Left lung (tissue), 10 donors: ENCODE data around the gene IFI27. TPM values are rescaled to one million over a fixed set of nuclear protein-coding genes. Genes with fewer than 3 reads are reported as not detected.
A peak's percentile ranks its signal among the peaks of the same experiment; 100 is the strongest.

Source experiments
- ATAC-seq: fragments of 200-7000 bp; cut with Tn5 transposase; one replicate; pipeline ENCODE4 v1.9.1; 2020; ENCODE audit warnings: moderate library complexity
- DNase-seq, 4 donors: peaks; one replicate each; pipeline ENCODE4 v3.0.0-alpha.2; 2013 to 2020
- H3K27ac ChIP-seq, 2 donors: fragments of 200-600 bp; sonication (generic) in 1 of 2; one replicate each; pipeline versions ENCODE4 v1.5.0 to v1.8.0; 2020 to 2021
- H3K27me3 ChIP-seq, 2 donors: fragments of 200-600 bp; sonication (generic) in 1 of 2; one replicate each; pipeline versions ENCODE4 v1.5.0 to v1.8.0; 2020 to 2021
- H3K36me3 ChIP-seq, 2 donors: fragments of 200-600 bp; sonication (generic) in 1 of 2; one replicate each; pipeline versions ENCODE4 v1.5.0 to v1.8.0; 2020 to 2021
- H3K4me1 ChIP-seq, 2 donors: fragments of 200-600 bp; one replicate each; pipeline ENCODE4 v1.8.0; 2021
- H3K4me3 ChIP-seq, 2 donors: fragments of 200-600 bp; sonication (generic) in 1 of 2; one replicate each; pipeline versions ENCODE4 v1.5.0 to v1.8.0; 2020 to 2021; ENCODE audit warnings: mild to moderate bottlenecking in 1 of 2
- H3K9me3 ChIP-seq, 2 donors: fragments of 200-600 bp; sonication (generic) in 1 of 2; one replicate each; pipeline versions ENCODE4 v1.5.0 to v1.8.0; 2020 to 2021
- CTCF ChIP-seq, 2 donors: fragments of 200-600 bp; sonication (generic) in 1 of 2; IDR thresholded peaks; one replicate each; pipeline versions ENCODE4 v1.5.0 to v1.8.0; 2021; ENCODE audit warnings: antibody characterized with exemption in 2 of 2
- intact Hi-C, 2 donors: fragments of 100-400 bp; cut with DNase I; formaldehyde crosslinking; loops; one replicate each; pipeline versions ENCODE4 v1.11.2 to v1.14.2; 2022
- polyA plus RNA-seq, 6 donors: library from polyadenylated mRNA; unstranded; fragments of 120-200 nt; gene quantifications; one replicate each; pipeline ENCODE4 v1.2.1, GENCODE V29; 2013; ENCODE audit not compliant: insufficient read length in 6 of 6
- total RNA-seq, 2 donors: library from RNA; stranded (reverse); fragmentation: NEBNext Ultra II Directional; extraction: Animal tissue kit (Norgen Biotek cat#: 25700); gene quantifications; one replicate each; pipeline ENCODE4 v1.2.1, GENCODE V29; 2021
- donor health status: DM: no; HTN: yes; CAD: no.
- donor health status: DM: no; HTN: no; CAD: no.

The IFI27 gene
- total and polyA plus RNA-seq, 8 donors = 11.6 to 394 (median 25.5) TPM

DNA sequence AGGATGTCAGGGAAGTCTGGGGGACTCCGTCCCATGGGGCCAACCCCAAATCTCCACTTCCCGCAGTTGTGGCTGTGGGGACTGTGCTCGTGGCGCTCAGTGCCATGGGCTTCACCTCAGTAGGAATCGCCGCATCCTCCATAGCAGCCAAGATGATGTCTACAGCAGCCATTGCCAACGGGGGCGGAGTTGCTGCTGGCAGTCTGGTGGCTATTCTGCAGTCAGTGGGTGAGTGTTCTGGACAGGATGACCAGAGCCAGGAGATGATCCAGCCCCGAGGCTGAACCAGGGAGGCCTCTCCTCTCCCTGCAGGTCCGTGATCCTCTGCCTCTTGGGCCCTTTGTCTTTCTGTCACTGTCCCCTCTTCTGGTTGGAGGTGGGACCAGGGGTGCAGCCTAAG lies 8.8 kb upstream of the IFI27 start:
- Histone ChIP-seq H3K4me1 (no peaks in the 10 kb centered on the region), H3K9me3 (no peaks in the 10 kb centered on the region), H3K27me3 (no peaks in the 10 kb centered on the region), H3K36me3 (peaks cover 0 to 14% of the 10 kb centered on the region in 2 donors), H3K4me3 (no peak overlapping the region), H3K27ac (no peak overlapping the region)
- DNase-seq (no peak), ATAC-seq (no peak)
- intact Hi-C loops = no loop called here
- TF ChIP-seq CTCF (IDR thresholded peaks at IDR 0.05) = no peak

GRCh38 chr14:94102768-94103482 lies 7.6 kb upstream of the IFI27 start:
- TF ChIP-seq CTCF (IDR thresholded peaks at IDR 0.05) = no peak
- H3K4me3 ChIP-seq = no peak overlapping the region
- DNase-seq (no peak), ATAC-seq (no peak)
- intact Hi-C loops = no loop called here
- no peaks in the 10 kb centered on the region for H3K27me3 ChIP-seq
- no peaks in the 10 kb centered on the region for H3K9me3 ChIP-seq
- H3K4me1 ChIP-seq = no peaks in the 10 kb centered on the region
- no peak overlapping the region for H3K27ac ChIP-seq
- H3K36me3 ChIP-seq = peaks cover 0 to 2% of the 10 kb centered on the region in 2 donors

- DNase-seq (no peak), ATAC-seq (no peak)
- intact Hi-C loops = no loop called here
- Histone ChIP-seq H3K36me3 (no peaks in the 10 kb centered on the region), H3K27me3 (no peaks in the 10 kb centered on the region), H3K27ac (no peak overlapping the region), H3K4me3 (no peak overlapping the region), H3K9me3 (no peaks in the 10 kb centered on the region), H3K4me1 (no peaks in the 10 kb centered on the region)
- TF ChIP-seq CTCF (IDR thresholded peaks at IDR 0.05) = no peak
These were observed 6.9 kb upstream of the IFI27 start for GRCh38 chr14:94103554-94104150.

- H3K4me3 ChIP-seq = no peak overlapping the region
- H3K27ac ChIP-seq = no peak overlapping the region
- ATAC-seq = no peak
- H3K36me3 ChIP-seq = no peaks in the 10 kb centered on the region
- TF ChIP-seq CTCF (IDR thresholded peaks at IDR 0.05) = no peak
- H3K9me3 ChIP-seq = no peaks in the 10 kb centered on the region
- no peaks in the 10 kb centered on the region for H3K27me3 ChIP-seq
- DNase-seq = no peak
- intact Hi-C loops = no loop called here
- H3K4me1 ChIP-seq = peaks cover 0 to 2% of the 10 kb centered on the region in 2 donors
These were observed 5.8 kb upstream of the IFI27 start for GRCh38 chr14:94104731-94105130.

GRCh38 chr14:94109915-94110250 lies 653 bp upstream of the IFI27 start:
- no peak overlapping the region for H3K4me3 ChIP-seq

More at GRCh38 chr14:94109915-94110250, 653 bp upstream of the IFI27 start:
- DNase-seq (no peak), ATAC-seq (no peak)
- Histone ChIP-seq H3K9me3 (no peaks in the 10 kb centered on the region), H3K27me3 (no peaks in the 10 kb centered on the region), H3K36me3 (no peaks in the 10 kb centered on the region), H3K27ac (peak overlapping the region; percentile 81 to 85), H3K4me1 (peaks cover 0 to 11% of the 10 kb centered on the region in 2 donors)
- no peak for TF ChIP-seq CTCF (IDR thresholded peaks at IDR 0.05)
- intact Hi-C loops = no loop called here
